ENCODE data around the gene TBC1D1. TPM values are rescaled to one million over a fixed set of nuclear protein-coding genes. Genes with fewer than 3 reads are reported as not detected.
A peak's percentile ranks its signal among the peaks of the same experiment; 100 is the strongest.

Gene TBC1D1
- total and polyA plus RNA-seq, 8 donors, result 53.3 to 78.9 (median 71.1) TPM

DNA sequence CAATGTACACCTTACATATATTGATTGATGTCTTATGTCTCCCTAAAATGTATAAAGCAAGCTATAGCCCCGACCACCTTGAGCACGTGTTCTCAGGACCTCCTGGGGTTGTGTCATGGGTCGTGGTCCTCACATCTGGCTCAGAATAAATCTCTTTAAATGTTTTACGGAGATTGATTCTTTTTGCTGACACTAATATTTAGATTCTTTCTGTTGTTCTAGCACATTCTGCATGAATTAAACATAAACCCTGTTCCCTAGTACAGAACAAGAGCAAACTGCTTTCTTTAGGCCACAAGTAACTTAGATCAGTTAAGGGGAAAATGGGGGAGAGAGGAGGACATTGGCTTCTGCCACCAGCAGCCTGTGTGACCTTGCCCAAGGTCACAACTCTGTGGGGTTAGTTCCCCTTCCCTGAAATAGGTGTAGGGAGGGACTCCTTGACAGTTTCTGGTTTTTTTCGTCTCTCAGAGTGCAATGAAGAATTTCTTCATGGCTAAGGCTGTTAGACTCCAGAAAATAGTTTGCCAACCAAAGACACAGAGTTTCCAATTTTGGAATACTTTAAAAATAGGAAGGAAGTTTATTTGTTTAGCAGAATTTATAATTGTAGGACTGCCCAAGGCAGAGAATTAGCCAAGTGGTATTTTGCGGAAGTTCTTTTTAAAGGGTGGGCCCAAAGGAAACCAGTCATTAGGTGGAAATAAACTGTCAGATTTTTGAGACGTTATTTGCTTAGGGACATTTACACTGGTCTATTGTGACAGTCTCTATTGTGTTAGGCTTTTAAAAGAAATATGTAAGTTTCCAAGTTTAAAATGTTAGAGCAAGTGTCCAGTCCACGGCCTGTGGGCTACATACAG, 98.7 kb downstream of the TBC1D1 start:
- no peaks in the 10 kb centered on the region for H3K9me3 ChIP-seq
- H3K4me3 ChIP-seq, result no peak overlapping the region
- TF ChIP-seq, protein P1, sequence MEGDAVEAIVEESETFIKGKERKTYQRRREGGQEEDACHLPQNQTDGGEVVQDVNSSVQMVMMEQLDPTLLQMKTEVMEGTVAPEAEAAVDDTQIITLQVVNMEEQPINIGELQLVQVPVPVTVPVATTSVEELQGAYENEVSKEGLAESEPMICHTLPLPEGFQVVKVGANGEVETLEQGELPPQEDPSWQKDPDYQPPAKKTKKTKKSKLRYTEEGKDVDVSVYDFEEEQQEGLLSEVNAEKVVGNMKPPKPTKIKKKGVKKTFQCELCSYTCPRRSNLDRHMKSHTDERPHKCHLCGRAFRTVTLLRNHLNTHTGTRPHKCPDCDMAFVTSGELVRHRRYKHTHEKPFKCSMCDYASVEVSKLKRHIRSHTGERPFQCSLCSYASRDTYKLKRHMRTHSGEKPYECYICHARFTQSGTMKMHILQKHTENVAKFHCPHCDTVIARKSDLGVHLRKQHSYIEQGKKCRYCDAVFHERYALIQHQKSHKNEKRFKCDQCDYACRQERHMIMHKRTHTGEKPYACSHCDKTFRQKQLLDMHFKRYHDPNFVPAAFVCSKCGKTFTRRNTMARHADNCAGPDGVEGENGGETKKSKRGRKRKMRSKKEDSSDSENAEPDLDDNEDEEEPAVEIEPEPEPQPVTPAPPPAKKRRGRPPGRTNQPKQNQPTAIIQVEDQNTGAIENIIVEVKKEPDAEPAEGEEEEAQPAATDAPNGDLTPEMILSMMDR (IDR thresholded peaks at IDR 0.05), result no peak
- ATAC-seq, result peak; percentile 59
- H3K4me1 ChIP-seq, result peaks cover 17 to 49% of the 10 kb centered on the region in 2 donors
- no peaks in the 10 kb centered on the region for H3K36me3 ChIP-seq
- DNase-seq, result no peak
- no peaks in the 10 kb centered on the region for H3K27me3 ChIP-seq
- intact Hi-C loops (cut with DNase I), result no loop called here
- peak overlapping the region; percentile 67 to 72 for H3K27ac ChIP-seq

DNA sequence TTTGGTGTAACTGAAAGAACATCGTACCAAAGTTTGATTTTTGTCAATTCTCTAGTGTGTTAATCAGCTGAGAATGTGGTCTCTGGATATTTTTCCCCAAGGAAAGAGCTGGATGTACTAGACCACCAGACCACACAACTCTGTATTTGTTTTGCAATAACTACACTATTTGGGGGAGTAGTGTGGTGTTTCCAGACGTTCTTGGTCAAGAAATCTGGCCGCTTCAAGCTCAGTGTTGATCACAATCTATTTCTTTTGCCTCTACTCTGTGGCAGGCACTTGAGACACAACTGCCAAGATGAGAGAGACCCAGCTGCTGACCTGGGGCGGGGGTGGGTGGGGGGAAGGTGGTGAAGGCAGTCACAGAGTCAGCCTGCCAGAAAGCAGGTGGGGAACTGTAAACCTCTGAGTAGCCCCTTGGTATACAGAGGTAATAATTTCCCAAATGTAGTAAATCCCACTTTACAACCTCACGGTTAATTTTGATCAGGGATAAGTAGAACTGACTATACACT, 99.9 kb downstream of the TBC1D1 start:
- H3K4me1 ChIP-seq, result peaks cover 17 to 49% of the 10 kb centered on the region in 2 donors
- intact Hi-C loops (cut with DNase I), result no loop called here
- peak overlapping the region; percentile 67 to 72 for H3K27ac ChIP-seq
- H3K36me3 ChIP-seq, result no peaks in the 10 kb centered on the region
- H3K4me3 ChIP-seq, result no peak overlapping the region
- no peaks in the 10 kb centered on the region for H3K9me3 ChIP-seq
- DNase-seq (no peak), ATAC-seq (no peak)
- no peaks in the 10 kb centered on the region for H3K27me3 ChIP-seq
- TF ChIP-seq, protein P1 (IDR thresholded peaks at IDR 0.05), result no peak

DNA sequence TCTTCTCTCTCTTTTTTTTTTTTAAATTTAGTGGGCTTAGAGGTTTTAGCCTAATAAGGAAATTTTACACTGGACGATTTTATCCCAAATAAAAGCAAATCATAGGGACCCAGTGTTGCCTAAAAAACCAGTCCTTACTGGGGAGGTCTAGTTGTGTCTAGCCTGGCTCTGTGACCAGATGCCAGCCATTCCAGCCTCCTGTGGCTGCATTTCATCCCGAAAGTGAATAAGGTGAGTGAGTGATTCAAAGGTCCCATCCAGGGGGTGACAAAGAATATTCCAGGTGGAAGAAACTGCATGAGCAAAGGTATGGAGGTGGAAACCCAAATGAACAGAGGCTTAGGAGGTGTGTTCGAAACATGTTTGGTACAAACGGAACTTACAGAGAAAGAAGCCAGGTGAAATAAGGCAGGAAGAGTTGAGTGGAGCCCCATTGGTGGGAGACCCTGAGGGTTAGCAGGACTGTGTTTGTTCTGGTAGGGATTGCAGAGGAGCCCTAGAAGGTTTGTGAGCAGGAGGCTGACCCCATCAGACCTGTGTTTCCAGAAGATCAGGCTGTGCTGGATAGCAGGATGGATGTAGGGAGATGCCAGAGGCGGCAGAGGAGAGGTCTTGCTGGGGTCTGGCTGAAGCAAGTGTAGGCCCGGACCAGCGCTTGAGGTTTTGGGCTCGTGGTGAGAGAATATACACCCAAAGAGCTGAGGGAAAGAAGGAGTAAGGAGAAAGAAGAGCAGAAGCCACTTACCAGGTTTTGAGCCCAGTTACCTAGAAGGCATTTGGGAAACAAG, 100.9 kb downstream of the TBC1D1 start:
- intact Hi-C loops (cut with DNase I), result no loop called here
- TF ChIP-seq, protein P1 (IDR thresholded peaks at IDR 0.05), result no peak
- DNase-seq, result no peak
- Histone ChIP-seq H3K4me1 (peaks cover 17 to 49% of the 10 kb centered on the region in 2 donors), H3K9me3 (no peaks in the 10 kb centered on the region), H3K27ac (peak overlapping the region in 1 of 2 donors; percentile 67), H3K27me3 (no peaks in the 10 kb centered on the region), H3K36me3 (no peaks in the 10 kb centered on the region), H3K4me3 (no peak overlapping the region)
- ATAC-seq, result no peak

DNA sequence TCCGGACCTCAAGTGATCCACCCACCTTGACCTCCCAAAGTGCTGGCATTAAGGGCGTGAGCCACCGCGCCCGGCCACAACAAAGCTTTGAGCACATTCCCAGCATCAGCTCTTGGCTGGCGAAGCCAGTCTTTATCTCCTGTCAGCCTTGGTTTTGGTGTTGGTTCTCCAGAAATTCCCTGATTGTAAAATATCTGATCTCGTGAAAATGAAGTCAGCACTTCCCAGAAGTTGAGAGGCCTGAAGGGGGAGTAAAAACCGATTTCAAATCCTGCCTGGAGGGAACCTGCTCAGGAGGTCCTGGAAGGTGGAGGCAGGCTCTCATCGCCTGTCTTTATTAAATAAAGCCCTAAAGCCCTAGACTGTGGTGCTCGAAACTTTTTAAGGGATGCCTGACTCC, 102.9 kb downstream of the TBC1D1 start:
- ATAC-seq (no peak), DNase-seq (no peak)
- no peak overlapping the region for H3K4me3 ChIP-seq
- no peaks in the 10 kb centered on the region for H3K36me3 ChIP-seq
- H3K27ac ChIP-seq, result no peak overlapping the region
- intact Hi-C loops (cut with DNase I), result no loop called here
- H3K27me3 ChIP-seq, result no peaks in the 10 kb centered on the region
- H3K9me3 ChIP-seq, result no peaks in the 10 kb centered on the region
- TF ChIP-seq, protein P1 (IDR thresholded peaks at IDR 0.05), result no peak
- H3K4me1 ChIP-seq, result peaks cover 13 to 37% of the 10 kb centered on the region in 2 donors

DNA sequence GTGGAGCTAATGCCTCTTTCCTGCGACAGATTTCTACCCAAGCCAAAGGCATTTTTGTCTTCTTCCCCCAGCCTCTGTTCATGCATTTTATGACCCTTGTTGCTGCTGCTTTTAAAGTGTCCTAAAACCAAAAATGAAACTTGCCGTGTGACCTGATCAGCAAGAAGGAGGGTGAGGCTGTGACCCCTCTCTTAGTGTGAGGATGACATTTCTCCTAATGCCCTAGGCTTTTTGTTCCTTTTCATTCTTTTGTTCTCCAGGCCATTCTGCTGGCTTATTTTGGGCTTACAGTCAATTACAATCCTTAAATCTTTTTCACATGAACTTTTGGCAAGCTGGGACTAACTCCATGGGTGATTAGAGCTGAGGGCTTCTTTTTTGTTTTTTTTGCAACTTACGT, 103.7 kb downstream of the TBC1D1 start:
- no peaks in the 10 kb centered on the region for H3K9me3 ChIP-seq
- peaks cover 7 to 30% of the 10 kb centered on the region in 2 donors for H3K4me1 ChIP-seq
- H3K4me3 ChIP-seq, result no peak overlapping the region
- TF ChIP-seq, protein P1 (IDR thresholded peaks at IDR 0.05), result no peak
- no peak overlapping the region for H3K27ac ChIP-seq
- H3K36me3 ChIP-seq, result no peaks in the 10 kb centered on the region
- H3K27me3 ChIP-seq, result no peaks in the 10 kb centered on the region
- intact Hi-C loops (cut with DNase I), result no loop called here
- ATAC-seq (no peak), DNase-seq (no peak)

All from left lung (tissue), 10 donors.